ENCODE data around the gene F7.

GRCh38 chr13:113119822-113120189 is 14.2 kb downstream of the F7 start:
- TF ChIP-seq POLR2A (IDR thresholded peaks at IDR 0.05; ENCODE audit: low read length) (no peak), GATA1 (IDR thresholded peaks at IDR 0.05; ENCODE audit: low read depth, low read length) (no peak)
